Natural killer cell treated with Interleukin-12 subunit alpha and Interleukin-12 subunit beta and Interleukin-15 and Interleukin-18, amount 100 ng/mL, for 72 hours (primary cell): Measurements from ENCODE around the gene SH3GLB1. TPM values are rescaled to one million over a fixed set of nuclear protein-coding genes. Genes with fewer than 3 reads are reported as not detected.
A peak's percentile ranks its signal among the peaks of the same experiment; 100 is the strongest.

Experiments
- ATAC-seq, 2 donors: fragments of 150-1000 bp; cut with Tn5 transposase in 1 of 2; sonication (Bioruptor Pico), chemical (Tn5 transposase) in 1 of 2; 2 replicates each; pipeline ENCODE4 v1.10.0; 2021
- DNase-seq: peaks from one replicate; pipeline ENCODE4 v3.0.0; 2022; ENCODE audit warnings: low spot score
- H3K27ac Mint-ChIP-seq, 2 donors: 1 replicate in 1 of 2; 2 replicates in 1 of 2; pipeline ENCODE4 v1.8.0; 2022; ENCODE audit warnings: mixed read lengths in 2 of 2, mild to moderate bottlenecking in 1 of 2, moderate library complexity in 1 of 2
- H3K27me3 Mint-ChIP-seq, 2 donors: 1 replicate in 1 of 2; 2 replicates in 1 of 2; pipeline ENCODE4 v1.8.0; 2022; ENCODE audit warnings: mixed read lengths in 2 of 2
- H3K36me3 Mint-ChIP-seq: one replicate; pipeline ENCODE4 v1.8.0; 2022; ENCODE audit warnings: mixed read lengths
- H3K4me1 Mint-ChIP-seq, 2 donors: 1 replicate in 1 of 2; 2 replicates in 1 of 2; pipeline ENCODE4 v1.8.0; 2022; ENCODE audit warnings: low read depth in 2 of 2, mixed read lengths in 2 of 2, mild to moderate bottlenecking in 1 of 2
- H3K4me3 Mint-ChIP-seq: one replicate; pipeline ENCODE4 v1.8.0; 2022; ENCODE audit warnings: mixed read lengths
- H3K9me3 Mint-ChIP-seq: 2 replicates; pipeline ENCODE4 v1.8.0; 2022; ENCODE audit warnings: mixed read lengths
- total RNA-seq, 2 donors: library from RNA; stranded (reverse); gene quantifications; one replicate each; pipeline ENCODE4 v1.2.3, GENCODE V29; 2022

SH3GLB1 gene
- total RNA-seq, 2 donors from 2014 or later, result 59.3 to 107 TPM

GRCh38 chr1:86768554-86768953, 64.2 kb downstream of the SH3GLB1 start:
- Mint-ChIP-seq H3K36me3 (no peaks in the 10 kb centered on the region), H3K4me1 (peaks cover 5 to 6% of the 10 kb centered on the region in 2 donors), H3K9me3 (no peaks in the 10 kb centered on the region), H3K27ac (no peak overlapping the region), H3K27me3 (peaks cover 16 to 29% of the 10 kb centered on the region in 2 donors), H3K4me3 (no peak overlapping the region)
- no peak for DNase-seq
- ATAC-seq, result no peak

GRCh38 chr1:86769065-86769464, 64.7 kb downstream of the SH3GLB1 start:
- DNase-seq (no peak), ATAC-seq (no peak)
- peaks cover 1% of the 10 kb centered on the region for H3K9me3 Mint-ChIP-seq
- H3K27me3 Mint-ChIP-seq, result peaks cover 16 to 29% of the 10 kb centered on the region in 2 donors
- H3K27ac Mint-ChIP-seq, result peak overlapping the region in 1 of 2 donors; percentile 29
- H3K36me3 Mint-ChIP-seq, result no peaks in the 10 kb centered on the region
- H3K4me3 Mint-ChIP-seq, result no peak overlapping the region
- peaks cover 10 to 12% of the 10 kb centered on the region in 2 donors for H3K4me1 Mint-ChIP-seq

GRCh38 chr1:86773341-86774288, 69.2 kb downstream of the SH3GLB1 start:
- DNase-seq (no peak), ATAC-seq (no peak)
- peak overlapping the region; percentile 92 to 100 for H3K27ac Mint-ChIP-seq

GRCh38 chr1:86774305-86775295, 70.2 kb downstream of the SH3GLB1 start:
- DNase-seq, result peak; percentile 90
- no peaks in the 10 kb centered on the region for H3K36me3 Mint-ChIP-seq
- peaks cover 24 to 28% of the 10 kb centered on the region in 2 donors for H3K4me1 Mint-ChIP-seq
- H3K27ac Mint-ChIP-seq, result peak overlapping the region; percentile 92 to 100
- no peaks in the 10 kb centered on the region for H3K27me3 Mint-ChIP-seq
- ATAC-seq, result peak; percentile 97 to 99
- peaks cover 3% of the 10 kb centered on the region for H3K9me3 Mint-ChIP-seq
- peak overlapping the region; percentile 84 for H3K4me3 Mint-ChIP-seq

More at GRCh38 chr1:86773341-86774288, 69.2 kb downstream of the SH3GLB1 start:
- H3K4me1 Mint-ChIP-seq, result peaks cover 24 to 28% of the 10 kb centered on the region in 2 donors
- H3K27me3 Mint-ChIP-seq, result peaks cover 3 to 9% of the 10 kb centered on the region in 2 donors
- H3K4me3 Mint-ChIP-seq, result peak overlapping the region; percentile 84
- peaks cover 3% of the 10 kb centered on the region for H3K9me3 Mint-ChIP-seq
- no peaks in the 10 kb centered on the region for H3K36me3 Mint-ChIP-seq

- DNase-seq, result no peak
- H3K9me3 Mint-ChIP-seq, result peaks cover 3% of the 10 kb centered on the region
- peaks cover 24 to 28% of the 10 kb centered on the region in 2 donors for H3K4me1 Mint-ChIP-seq
- peak overlapping the region; percentile 92 to 100 for H3K27ac Mint-ChIP-seq
- H3K27me3 Mint-ChIP-seq, result no peaks in the 10 kb centered on the region
- ATAC-seq, result no peak
- H3K4me3 Mint-ChIP-seq, result no peak overlapping the region
- no peaks in the 10 kb centered on the region for H3K36me3 Mint-ChIP-seq
Measured at GRCh38 chr1:86775395-86775794, 71.0 kb downstream of the SH3GLB1 start.

GRCh38 chr1:86776108-86776507, 71.7 kb downstream of the SH3GLB1 start:
- ATAC-seq (no peak), DNase-seq (no peak)
- H3K4me3 Mint-ChIP-seq, result no peak overlapping the region
- peaks cover 3% of the 10 kb centered on the region for H3K9me3 Mint-ChIP-seq
- H3K4me1 Mint-ChIP-seq, result peaks cover 24 to 28% of the 10 kb centered on the region in 2 donors
- no peaks in the 10 kb centered on the region for H3K36me3 Mint-ChIP-seq
- H3K27me3 Mint-ChIP-seq, result no peaks in the 10 kb centered on the region
- H3K27ac Mint-ChIP-seq, result peak overlapping the region in 1 of 2 donors; percentile 100

- Mint-ChIP-seq H3K4me3 (no peak overlapping the region), H3K4me1 (peaks cover 18 to 20% of the 10 kb centered on the region in 2 donors)
Measured at GRCh38 chr1:86778569-86779239, 74.3 kb downstream of the SH3GLB1 start.

GRCh38 chr1:86779308-86780191, 75.2 kb downstream of the SH3GLB1 start:
- peaks cover 3% of the 10 kb centered on the region for H3K9me3 Mint-ChIP-seq
- H3K27ac Mint-ChIP-seq, result no peak overlapping the region
- no peak for DNase-seq
- ATAC-seq, result no peak
- peaks cover 0 to 17% of the 10 kb centered on the region in 2 donors for H3K27me3 Mint-ChIP-seq
- peaks cover 9 to 12% of the 10 kb centered on the region in 2 donors for H3K4me1 Mint-ChIP-seq
- peaks cover 6% of the 10 kb centered on the region for H3K36me3 Mint-ChIP-seq
- H3K4me3 Mint-ChIP-seq, result no peak overlapping the region

More at GRCh38 chr1:86778569-86779239, 74.3 kb downstream of the SH3GLB1 start:
- ATAC-seq, result no peak
- H3K27ac Mint-ChIP-seq, result peak overlapping the region in 1 of 2 donors; percentile 25
- peaks cover 6% of the 10 kb centered on the region for H3K9me3 Mint-ChIP-seq
- no peak for DNase-seq
- peaks cover 0 to 12% of the 10 kb centered on the region in 2 donors for H3K27me3 Mint-ChIP-seq
- peaks cover 6% of the 10 kb centered on the region for H3K36me3 Mint-ChIP-seq

- H3K4me1 Mint-ChIP-seq, result peaks cover 0 to 2% of the 10 kb centered on the region in 2 donors
- ATAC-seq (no peak), DNase-seq (no peak)
- no peak overlapping the region for H3K27ac Mint-ChIP-seq
- no peak overlapping the region for H3K4me3 Mint-ChIP-seq
- peaks cover 6% of the 10 kb centered on the region for H3K36me3 Mint-ChIP-seq
- H3K27me3 Mint-ChIP-seq, result peaks cover 0 to 17% of the 10 kb centered on the region in 2 donors
- peaks cover 3% of the 10 kb centered on the region for H3K9me3 Mint-ChIP-seq
Measured at GRCh38 chr1:86782482-86782881, 78.1 kb downstream of the SH3GLB1 start.

GRCh38 chr1:86787621-86788020, 83.2 kb downstream of the SH3GLB1 start:
- Mint-ChIP-seq H3K27me3 (peaks cover 0 to 7% of the 10 kb centered on the region in 2 donors), H3K36me3 (no peaks in the 10 kb centered on the region), H3K4me3 (no peak overlapping the region), H3K9me3 (no peaks in the 10 kb centered on the region), H3K27ac (no peak overlapping the region), H3K4me1 (peaks cover 0 to 14% of the 10 kb centered on the region in 2 donors)
- no peak for ATAC-seq
- no peak for DNase-seq

- Mint-ChIP-seq H3K27me3 (peaks cover 0 to 6% of the 10 kb centered on the region in 2 donors), H3K4me1 (peaks cover 0 to 14% of the 10 kb centered on the region in 2 donors), H3K27ac (no peak overlapping the region), H3K36me3 (no peaks in the 10 kb centered on the region), H3K9me3 (no peaks in the 10 kb centered on the region), H3K4me3 (no peak overlapping the region)
- peak in 1 of 2 donors; percentile 53 for ATAC-seq
- DNase-seq, result no peak
Measured at GRCh38 chr1:86788300-86789206, 84.2 kb downstream of the SH3GLB1 start.
